T-cell (primary cell): ENCODE results near the gene MAN1A1. TPM values are rescaled to one million over a fixed set of nuclear protein-coding genes. Genes with fewer than 3 reads are reported as not detected.

Experiments
- ATAC-seq, 4 experiments: fragments of 200-7000 bp in 3 of 4; fragments of 150-1000 bp in 1 of 4; cut with Tn5 transposase; replicated peaks in 1 of 4; 1 replicate in 3 of 4; 2 replicates in 1 of 4; pipeline ENCODE4 v1.10.0; 2021; ENCODE audit warnings: moderate library complexity in 3 of 4, mild to moderate bottlenecking in 2 of 4, moderate number of reproducible peaks in 1 of 4
- CTCF ChIA-PET, 2 donors: fragments of 300-600 bp; sonication (Branson Sonifier 250); formaldehyde crosslinking; loops; one replicate each; lab custom pipeline; 2022; ENCODE audit warnings: antibody characterized with exemption in 2 of 2; lab: Charles Lee
- POLR2A ChIA-PET, 2 donors: fragments of 300-600 bp; sonication (Branson Sonifier 250); formaldehyde crosslinking; loops; one replicate each; lab custom pipeline; 2022; ENCODE audit warnings: antibody characterized with exemption in 2 of 2; lab: Charles Lee
- DNase-seq, 35 experiments: peaks; one replicate each; pipeline versions ENCODE4 v3.0.0 to v3.0.0-alpha.2; 2013 to 2023
- H3K27ac ChIP-seq: one replicate; pipeline ENCODE4 v1.5.1; 2013; ENCODE audit warnings: low read length
- H3K27me3 ChIP-seq, 2 experiments: replicated peaks in 1 of 2; 1 replicate in 1 of 2; 2 replicates in 1 of 2; pipeline versions ENCODE4 v1.6.1 to v1.7.0; 2013; ENCODE audit warnings: low read length in 1 of 2, mixed read lengths in 1 of 2; ENCODE audit not compliant: control insufficient read depth in 2 of 2, insufficient read depth in 2 of 2; ENCODE audit errors: extremely low read depth in 1 of 2
- H3K36me3 ChIP-seq, 2 donors: 1 replicate in 1 of 2; 2 replicates in 1 of 2; pipeline versions ENCODE4 v1.6.1 to v1.7.0; 2013; ENCODE audit warnings: low read length in 1 of 2; ENCODE audit not compliant: control insufficient read depth in 2 of 2, insufficient read depth in 1 of 2; ENCODE audit errors: extremely low read depth in 1 of 2
- H3K4me1 ChIP-seq, 2 experiments: 1 replicate in 1 of 2; 2 replicates in 1 of 2; pipeline versions ENCODE4 v1.6.1 to v1.7.0; 2013; ENCODE audit warnings: low read length in 2 of 2, mixed read lengths in 1 of 2; ENCODE audit not compliant: insufficient read depth in 2 of 2, control insufficient read depth in 1 of 2; ENCODE audit errors: extremely low read depth in 1 of 2
- H3K4me3 ChIP-seq, 2 donors: 1 replicate in 1 of 2; 2 replicates in 1 of 2; pipeline versions ENCODE4 v1.5.1 to v1.7.0; 2013; ENCODE audit warnings: mild to moderate bottlenecking in 2 of 2, low read length in 1 of 2, moderate library complexity in 1 of 2; ENCODE audit not compliant: control insufficient read depth in 1 of 2; ENCODE audit errors: extremely low read depth in 1 of 2
- H3K9me3 ChIP-seq: 2 replicates; pipeline ENCODE4 v1.7.0; 2013
- H3K27ac Mint-ChIP-seq, 2 donors: one replicate each; pipeline ENCODE4 v1.8.0; 2020 to 2021; ENCODE audit warnings: mild to moderate bottlenecking in 2 of 2, mixed read lengths in 2 of 2
- H3K27me3 Mint-ChIP-seq, 2 donors: one replicate each; pipeline ENCODE4 v1.8.0; 2021 to 2022; ENCODE audit warnings: mixed read lengths in 2 of 2
- H3K36me3 Mint-ChIP-seq: one replicate; pipeline ENCODE4 v1.8.0; 2021; ENCODE audit warnings: mixed read lengths
- H3K4me1 Mint-ChIP-seq, 3 donors: one replicate each; pipeline ENCODE4 v1.8.0; 2020 to 2022; ENCODE audit warnings: mixed read lengths in 3 of 3, mild to moderate bottlenecking in 1 of 3
- H3K4me3 Mint-ChIP-seq, 3 donors: one replicate each; pipeline ENCODE4 v1.8.0; 2020 to 2022; ENCODE audit warnings: mild to moderate bottlenecking in 3 of 3, mixed read lengths in 3 of 3, moderate library complexity in 3 of 3
- H3K9me3 Mint-ChIP-seq, 3 donors: one replicate each; pipeline ENCODE4 v1.8.0; 2020 to 2022; ENCODE audit warnings: mixed read lengths in 3 of 3
- WGBS: methylation state at CpG from one replicate; pipeline ENCODE4 v1.1.5; 2013; ENCODE audit warnings: missing lambda C conversion rate; ENCODE audit not compliant: insufficient coverage; 5-methylcytosine and 5-hydroxymethylcytosine counted together
- total RNA-seq, 35 experiments: library from RNA in 6 of 35; stranded (reverse) in 6 of 35; fragments of 120-200 nt in 1 of 35; gene quantifications; one replicate each; pipeline versions ENCODE4 v1.2.1 to v1.2.4 and lab custom pipeline; 2013 to 2026

Gene MAN1A1
- total RNA-seq, 5 donors from 2014 or later (not counting 1 experiment from before 2014, with no cell fraction given), result 9.4 to 13.6 (median 12.3) TPM

- ATAC-seq (no peak), DNase-seq (no peak)
- H3K27ac Mint-ChIP-seq, result no peak overlapping the region
- CTCF ChIA-PET, result no interaction called here
- no peak overlapping the region for H3K4me3 Mint-ChIP-seq
- Histone ChIP-seq H3K9me3 (no peaks in the 10 kb centered on the region), H3K4me1 (no peaks in the 10 kb centered on the region), H3K27me3 (peaks cover 0 to 18% of the 10 kb centered on the region in 2 experiments), H3K36me3 (no peaks in the 10 kb centered on the region), H3K4me3 (no peak overlapping the region), H3K27ac (no peak overlapping the region)
- no peaks in the 10 kb centered on the region for H3K36me3 Mint-ChIP-seq
- H3K9me3 Mint-ChIP-seq, result no peaks in the 10 kb centered on the region
- 91% methylated on average over 2 of the region's 8 CpGs for WGBS
- peaks cover 32 to 38% of the 10 kb centered on the region in 2 donors for H3K27me3 Mint-ChIP-seq
- no peaks in the 10 kb centered on the region for H3K4me1 Mint-ChIP-seq
- POLR2A ChIA-PET, result interaction anchor here in 1 of 2 donors (0.6 kb wide), 1 partner anchor 18 kb away, joined by 4 read pairs; no protein-coding TSS in a partner anchor
These were observed 186.6 kb downstream of the MAN1A1 start for GRCh38 chr6:119163006-119163405.

GRCh38 chr6:119162134-119162775, 187.3 kb downstream of the MAN1A1 start:
- no peak overlapping the region for H3K4me3 ChIP-seq
- H3K27ac ChIP-seq, result no peak overlapping the region
- no peaks in the 10 kb centered on the region for H3K36me3 ChIP-seq
- Mint-ChIP-seq H3K27me3 (peaks cover 28 to 34% of the 10 kb centered on the region in 2 donors), H3K36me3 (no peaks in the 10 kb centered on the region), H3K9me3 (no peaks in the 10 kb centered on the region), H3K27ac (no peak overlapping the region), H3K4me3 (no peak overlapping the region), H3K4me1 (no peaks in the 10 kb centered on the region)
- ChIA-PET POLR2A (no interaction called here), CTCF (no interaction called here)
- ATAC-seq (no peak), DNase-seq (no peak)
- no peaks in the 10 kb centered on the region for H3K9me3 ChIP-seq
- peaks cover 0 to 18% of the 10 kb centered on the region in 2 experiments for H3K27me3 ChIP-seq
- WGBS, result no CpG with 5 or more reads among the region's 2 CpGs
- no peaks in the 10 kb centered on the region for H3K4me1 ChIP-seq

GRCh38 chr6:119161438-119161837, 188.1 kb downstream of the MAN1A1 start:
- no peaks in the 10 kb centered on the region for H3K36me3 Mint-ChIP-seq
- Histone ChIP-seq H3K27me3 (peaks cover 0 to 18% of the 10 kb centered on the region in 2 experiments), H3K4me1 (no peaks in the 10 kb centered on the region), H3K9me3 (no peaks in the 10 kb centered on the region), H3K4me3 (no peak overlapping the region), H3K27ac (no peak overlapping the region), H3K36me3 (no peaks in the 10 kb centered on the region)
- no peak overlapping the region for H3K4me3 Mint-ChIP-seq
- H3K27me3 Mint-ChIP-seq, result peaks cover 24 to 29% of the 10 kb centered on the region in 2 donors
- H3K4me1 Mint-ChIP-seq, result no peaks in the 10 kb centered on the region
- H3K9me3 Mint-ChIP-seq, result no peaks in the 10 kb centered on the region
- DNase-seq, result no peak
- ATAC-seq, result no peak
- ChIA-PET POLR2A (no interaction called here), CTCF (no interaction called here)
- WGBS, result 84% methylated on average over 3 of the region's 4 CpGs
- no peak overlapping the region for H3K27ac Mint-ChIP-seq

GRCh38 chr6:119160911-119161310, 188.7 kb downstream of the MAN1A1 start:
- CTCF ChIA-PET, result no interaction called here
- no peaks in the 10 kb centered on the region for H3K9me3 Mint-ChIP-seq

GRCh38 chr6:119158057-119158848, 191.3 kb downstream of the MAN1A1 start:
- Mint-ChIP-seq H3K36me3 (no peaks in the 10 kb centered on the region), H3K27ac (no peak overlapping the region), H3K27me3 (peaks cover 9 to 13% of the 10 kb centered on the region in 2 donors), H3K4me3 (no peak overlapping the region), H3K4me1 (no peaks in the 10 kb centered on the region), H3K9me3 (no peaks in the 10 kb centered on the region)
- ATAC-seq (no peak), DNase-seq (no peak)
- Histone ChIP-seq H3K36me3 (no peaks in the 10 kb centered on the region), H3K27me3 (peaks cover 0 to 18% of the 10 kb centered on the region in 2 experiments), H3K4me3 (no peak overlapping the region), H3K4me1 (no peaks in the 10 kb centered on the region), H3K9me3 (no peaks in the 10 kb centered on the region), H3K27ac (no peak overlapping the region)
- ChIA-PET POLR2A (no interaction called here), CTCF (no interaction called here)
- WGBS, result 75% methylated on average over 3 of the region's 9 CpGs

More at GRCh38 chr6:119160911-119161310, 188.7 kb downstream of the MAN1A1 start:
- 100% methylated on average over 1 of the region's 2 CpGs for WGBS
- no peaks in the 10 kb centered on the region for H3K9me3 ChIP-seq
- POLR2A ChIA-PET, result no interaction called here
- Mint-ChIP-seq H3K36me3 (no peaks in the 10 kb centered on the region), H3K4me1 (no peaks in the 10 kb centered on the region), H3K27ac (no peak overlapping the region), H3K4me3 (no peak overlapping the region), H3K27me3 (peaks cover 22 to 25% of the 10 kb centered on the region in 2 donors)
- no peaks in the 10 kb centered on the region for H3K4me1 ChIP-seq
- H3K4me3 ChIP-seq, result no peak overlapping the region
- H3K36me3 ChIP-seq, result no peaks in the 10 kb centered on the region
- no peak overlapping the region for H3K27ac ChIP-seq
- DNase-seq (no peak), ATAC-seq (no peak)
- H3K27me3 ChIP-seq, result peaks cover 0 to 18% of the 10 kb centered on the region in 2 experiments

DNA sequence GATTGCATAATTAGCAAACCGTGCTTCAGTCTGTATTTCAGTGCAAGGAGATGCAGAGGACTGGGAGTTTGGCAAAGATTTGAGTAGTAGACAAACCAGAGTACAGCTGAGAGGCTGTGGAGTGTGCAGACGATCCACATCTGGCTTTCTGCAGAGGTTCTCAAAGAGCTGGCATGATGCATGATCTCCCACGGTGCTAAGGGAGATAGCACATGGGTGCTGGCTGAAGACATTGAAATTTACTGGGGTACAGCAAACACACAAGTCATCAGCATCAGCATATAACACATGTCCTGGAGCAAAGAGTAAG, 192.1 kb downstream of the MAN1A1 start:
- WGBS, result 100% methylated on average over 1 of the region's 3 CpGs
- no peaks in the 10 kb centered on the region for H3K4me1 ChIP-seq
- no peak overlapping the region for H3K4me3 ChIP-seq
- no peaks in the 10 kb centered on the region for H3K9me3 ChIP-seq
- Mint-ChIP-seq H3K27ac (no peak overlapping the region), H3K36me3 (no peaks in the 10 kb centered on the region), H3K27me3 (peaks cover 8 to 12% of the 10 kb centered on the region in 2 donors), H3K4me1 (no peaks in the 10 kb centered on the region), H3K4me3 (no peak overlapping the region), H3K9me3 (no peaks in the 10 kb centered on the region)
- ChIA-PET CTCF (no interaction called here), POLR2A (interaction anchor here in 1 of 2 donors (0.6 kb wide), 1 partner anchor 699 kb away, joined by 14 read pairs; no protein-coding TSS in a partner anchor)
- H3K36me3 ChIP-seq, result no peaks in the 10 kb centered on the region
- H3K27ac ChIP-seq, result no peak overlapping the region
- DNase-seq (no peak), ATAC-seq (no peak)
- peaks cover 0 to 18% of the 10 kb centered on the region in 2 experiments for H3K27me3 ChIP-seq
